ENCODE results near the gene SPATA31E1.

- TF ChIP-seq SUZ12 (IDR thresholded peaks at IDR 0.05; ENCODE audit: extremely low read depth, insufficient read depth, insufficient read length), result no peak
- TF ChIP-seq YY1 (IDR thresholded peaks at IDR 0.05; ENCODE audit: insufficient read depth, insufficient read length), result no peak
- TF ChIP-seq ZNF274 (IDR thresholded peaks at IDR 0.05; ENCODE audit: low read depth, low read length), result no peak
Measured at GRCh38 chr9:87869082-87869481, 13.6 kb upstream of the SPATA31E1 start.

Measured in NT2/D1 (cell line).